NT2/D1 (cell line): ENCODE results near the gene NPPB.

Experiments used
- DNase-seq: peaks from one replicate; pipeline ENCODE4 v3.0.0-alpha.2; 2011; ENCODE audit warnings: low read depth, low spot score
- H3K27me3 ChIP-seq: 2 replicates; pipeline ENCODE4 v1.6.0; 2011; ENCODE audit warnings: mild to moderate bottlenecking; ENCODE audit not compliant: insufficient read length, insufficient read depth
- H3K36me3 ChIP-seq: 2 replicates; pipeline ENCODE4 v1.6.1; 2011; ENCODE audit warnings: mild to moderate bottlenecking, low read length, mixed read lengths; ENCODE audit not compliant: insufficient read depth, insufficient read length
- H3K4me1 ChIP-seq: 2 replicates; pipeline ENCODE4 v1.5.1; 2011; ENCODE audit not compliant: insufficient read depth, insufficient read length
- H3K4me3 ChIP-seq: 2 replicates; pipeline ENCODE4 v1.5.1; 2011; ENCODE audit warnings: low read depth; ENCODE audit not compliant: insufficient read length
- H3K9ac ChIP-seq: 2 replicates; pipeline ENCODE4 v1.6.0; 2011; ENCODE audit warnings: low read depth; ENCODE audit not compliant: insufficient read length
- H3K9me3 ChIP-seq: 2 replicates; pipeline ENCODE4 v1.5.1; 2011; ENCODE audit warnings: mild to moderate bottlenecking, low read length; ENCODE audit not compliant: insufficient read depth
- SUZ12 ChIP-seq: IDR thresholded peaks from 2 replicates; pipeline ENCODE4 v1.6.1; 2011; ENCODE audit not compliant: insufficient read length, insufficient read depth; ENCODE audit errors: extremely low read depth
- YY1 ChIP-seq: IDR thresholded peaks from 2 replicates; pipeline ENCODE4 v1.6.1; 2011; ENCODE audit not compliant: insufficient read length, insufficient read depth
- ZNF274 ChIP-seq: IDR thresholded peaks from 2 replicates; pipeline ENCODE4 v1.6.1; 2011; ENCODE audit warnings: mild to moderate bottlenecking, low read depth, low read length

NPPB gene

DNA sequence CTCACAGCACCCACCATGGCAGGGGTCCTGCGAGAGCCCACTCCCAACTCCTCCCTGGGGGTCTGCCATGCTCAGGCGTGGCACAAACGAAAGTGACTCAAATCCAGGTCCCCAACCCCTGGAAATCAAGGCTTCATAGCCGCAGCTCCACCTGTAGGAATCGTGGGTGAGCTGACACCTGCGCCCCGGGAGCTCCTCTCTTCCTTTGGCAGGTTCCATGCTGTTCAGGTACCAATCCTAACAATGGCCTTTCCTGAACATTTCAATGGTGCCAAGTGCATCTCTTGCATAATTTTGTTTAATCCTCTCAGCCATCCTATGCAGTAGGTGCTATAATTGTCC lies 28.9 kb upstream of the NPPB start:
- Histone ChIP-seq H3K36me3 (no peaks in the 10 kb centered on the region), H3K4me1 (peaks cover 8% of the 10 kb centered on the region), H3K9me3 (no peaks in the 10 kb centered on the region), H3K27me3 (no peaks in the 10 kb centered on the region), H3K9ac (no peak overlapping the region), H3K4me3 (no peak overlapping the region)
- TF ChIP-seq YY1 (no peak), SUZ12 (no peak), ZNF274 (no peak)
- DNase-seq = no peak

DNA sequence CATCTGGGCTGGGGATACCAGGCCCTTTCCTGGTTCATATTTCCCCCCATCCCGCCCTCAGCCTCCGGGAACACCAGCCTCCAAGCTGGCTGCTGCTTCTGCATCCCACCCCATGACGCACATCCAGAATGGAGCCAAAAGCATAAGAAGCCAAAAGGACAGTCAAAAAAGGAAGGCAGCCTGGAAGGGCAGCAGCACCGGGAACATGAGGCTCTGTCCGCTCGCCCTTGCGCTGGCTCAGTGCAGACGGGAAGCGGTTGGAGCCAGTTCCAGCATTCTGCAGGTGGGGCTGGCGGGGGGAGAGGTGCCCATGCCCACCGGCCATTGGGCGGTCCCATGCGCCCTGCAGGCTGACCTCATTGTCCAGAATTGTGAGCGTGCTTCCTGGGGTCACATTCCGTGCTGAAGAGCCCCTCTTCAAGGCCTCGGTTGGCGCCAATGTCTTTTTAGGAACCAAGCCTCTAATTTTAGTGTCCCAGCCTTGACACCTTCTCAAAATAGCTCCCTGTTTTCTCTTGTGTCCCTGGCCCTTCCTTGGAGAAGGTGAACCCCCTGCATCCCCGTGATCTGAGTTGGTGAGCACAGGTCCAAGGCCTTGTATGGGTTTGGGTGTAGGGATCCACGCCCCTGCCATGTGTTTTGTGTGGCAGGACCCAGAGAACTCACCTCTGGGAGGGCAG lies 28.4 kb upstream of the NPPB start:
- Histone ChIP-seq H3K4me1 (peaks cover 8% of the 10 kb centered on the region), H3K27me3 (no peaks in the 10 kb centered on the region), H3K4me3 (no peak overlapping the region), H3K36me3 (no peaks in the 10 kb centered on the region), H3K9ac (no peak overlapping the region), H3K9me3 (no peaks in the 10 kb centered on the region)
- no peak for DNase-seq
- no peak for TF ChIP-seq ZNF274
- TF ChIP-seq YY1 = no peak
- TF ChIP-seq SUZ12 = no peak

DNA sequence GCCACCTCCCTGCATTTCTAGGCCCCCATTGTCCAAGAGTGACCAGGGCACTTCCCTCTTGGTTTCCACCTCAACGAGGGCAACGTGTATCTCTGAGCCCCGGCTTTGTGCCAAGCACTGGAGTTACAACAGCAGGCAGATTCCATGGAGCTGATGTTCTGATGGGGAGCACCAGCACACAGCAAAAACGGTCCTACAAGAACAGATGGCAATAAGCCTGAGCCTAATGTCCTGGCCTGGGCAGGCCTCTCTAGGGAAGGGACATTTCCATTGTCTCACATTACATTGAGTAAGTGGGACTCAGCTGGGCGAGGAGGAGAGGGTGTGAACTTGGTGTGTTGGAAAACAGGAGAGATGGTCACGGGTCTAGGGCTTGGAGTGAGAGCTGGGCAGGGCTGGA lies 27.2 kb upstream of the NPPB start:
- Histone ChIP-seq H3K4me3 (no peak overlapping the region), H3K36me3 (no peaks in the 10 kb centered on the region), H3K4me1 (peaks cover 8% of the 10 kb centered on the region), H3K27me3 (no peaks in the 10 kb centered on the region), H3K9me3 (no peaks in the 10 kb centered on the region), H3K9ac (no peak overlapping the region)
- TF ChIP-seq YY1 (no peak), ZNF274 (no peak), SUZ12 (no peak)
- no peak for DNase-seq

DNA sequence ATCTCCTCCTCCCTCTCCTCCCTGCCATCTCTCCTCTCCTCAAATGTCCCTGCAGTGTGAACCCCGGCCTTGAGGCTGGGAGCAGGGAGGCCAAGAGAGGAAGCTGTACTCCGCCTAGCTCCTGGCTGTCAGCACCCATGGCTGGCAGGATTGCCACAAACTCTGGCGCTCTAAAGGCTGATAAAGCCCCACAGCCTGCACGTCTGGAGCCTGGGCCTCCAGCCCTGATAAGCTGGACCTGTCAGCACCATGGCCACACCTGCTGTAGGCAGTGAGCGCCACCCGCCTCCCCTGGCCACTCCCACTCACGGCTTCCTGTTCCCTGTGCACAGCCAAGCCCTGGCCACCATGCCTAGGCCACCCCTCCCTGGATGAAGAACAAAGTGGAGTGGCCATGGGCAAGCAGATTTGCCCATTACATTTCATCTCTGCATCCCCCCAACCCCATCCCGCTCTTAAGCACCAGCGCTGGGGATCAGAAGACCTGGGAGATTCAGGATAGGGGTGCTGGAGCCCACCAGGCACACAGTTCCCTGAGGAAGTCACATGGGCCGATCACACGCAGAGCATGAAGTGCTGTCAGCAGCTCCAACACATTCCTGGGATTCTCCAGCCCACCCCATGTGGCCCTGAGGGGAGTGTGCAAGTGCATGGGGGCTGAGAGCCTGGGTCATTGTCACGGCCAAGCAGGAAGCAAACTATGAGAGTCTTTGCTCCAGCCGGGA lies 24.2 kb upstream of the NPPB start:
- Histone ChIP-seq H3K9me3 (no peaks in the 10 kb centered on the region), H3K36me3 (no peaks in the 10 kb centered on the region), H3K4me1 (peaks cover 8% of the 10 kb centered on the region), H3K4me3 (no peak overlapping the region), H3K9ac (no peak overlapping the region), H3K27me3 (no peaks in the 10 kb centered on the region)
- no peak for TF ChIP-seq ZNF274
- peak; percentile 56 for DNase-seq

DNA sequence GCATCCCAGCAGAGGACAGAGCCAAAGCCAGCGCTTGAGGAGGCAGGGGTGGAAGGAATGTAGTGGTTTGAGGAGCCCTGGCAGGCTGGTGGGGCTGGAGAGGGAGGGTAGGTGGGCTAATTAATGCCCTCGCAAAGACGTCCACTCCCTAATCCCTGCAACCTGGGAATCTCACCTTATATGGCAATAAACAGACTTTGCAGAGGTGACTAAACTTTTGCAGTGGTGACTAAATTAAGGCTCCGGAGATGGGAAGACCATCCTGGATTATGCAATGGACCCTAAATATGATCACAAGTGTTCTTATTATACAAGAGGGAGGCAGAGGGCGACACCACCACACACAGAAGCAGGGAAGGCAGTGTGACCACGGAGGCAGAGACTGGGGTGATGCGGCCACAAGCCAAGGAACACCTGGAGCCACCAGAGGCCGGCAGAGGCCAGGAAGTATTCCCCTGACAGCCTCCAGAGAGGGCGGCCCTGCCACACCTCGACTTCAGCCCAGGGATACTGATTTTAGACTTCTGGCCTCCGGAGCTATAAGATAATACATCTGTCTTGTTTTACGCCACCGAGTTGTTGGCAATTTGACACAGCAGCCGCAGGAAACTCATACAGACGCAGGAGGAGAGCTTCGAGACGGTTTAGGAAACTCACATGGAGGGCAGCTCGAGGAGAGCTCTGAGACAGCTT lies 23.1 kb upstream of the NPPB start:
- Histone ChIP-seq H3K27me3 (no peaks in the 10 kb centered on the region), H3K4me1 (peaks cover 8% of the 10 kb centered on the region)

DNA sequence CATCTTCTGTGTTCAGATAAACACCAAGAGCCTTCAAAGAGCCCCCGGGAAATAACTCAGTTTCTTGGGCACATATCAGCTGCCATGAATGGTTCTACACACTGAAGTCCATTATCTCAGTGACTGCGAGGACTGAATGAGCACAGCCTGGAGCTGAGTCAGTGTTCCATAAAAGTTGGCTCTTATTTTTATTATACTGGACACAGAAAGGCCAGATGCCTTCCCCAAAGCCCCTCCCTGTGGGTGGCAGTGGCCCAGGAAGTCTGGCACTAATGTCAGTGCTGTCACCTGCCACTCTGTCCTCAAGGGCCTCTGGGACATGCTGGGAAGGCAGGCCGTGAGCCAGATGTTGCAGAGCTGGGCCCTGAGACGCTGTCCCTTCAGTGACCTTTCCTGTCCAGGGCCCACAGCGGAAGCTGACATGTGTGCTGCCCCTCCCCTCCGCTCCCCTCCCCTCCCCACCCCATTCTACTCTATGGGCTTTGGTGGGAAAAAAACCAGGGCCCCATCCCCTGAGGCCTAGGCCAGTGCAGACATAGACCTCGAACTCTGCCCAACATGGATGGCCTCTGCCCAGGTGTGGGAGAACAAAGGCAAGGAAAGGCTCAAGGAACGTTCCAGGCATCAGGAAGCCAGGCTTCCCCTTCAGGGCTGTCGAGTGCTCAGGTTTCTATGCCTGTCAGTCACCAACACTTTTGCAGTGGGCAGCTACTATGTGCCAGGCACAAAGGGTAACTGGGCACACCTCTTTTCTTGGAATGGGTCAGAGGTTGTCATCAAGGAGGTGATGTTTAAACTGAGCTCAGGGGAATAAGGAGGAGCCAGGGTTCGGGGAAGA lies 22.4 kb upstream of the NPPB start:
- H3K9ac ChIP-seq = no peak overlapping the region
- H3K27me3 ChIP-seq = no peaks in the 10 kb centered on the region
- no peaks in the 10 kb centered on the region for H3K36me3 ChIP-seq
- no peak for DNase-seq
- no peaks in the 10 kb centered on the region for H3K9me3 ChIP-seq
- H3K4me1 ChIP-seq = peaks cover 8% of the 10 kb centered on the region
- H3K4me3 ChIP-seq = no peak overlapping the region
- TF ChIP-seq SUZ12 (no peak), YY1 (no peak), ZNF274 (no peak)

More for the DNA sequence above, 23.1 kb upstream of the NPPB start:
- no peak overlapping the region for H3K9ac ChIP-seq
- H3K9me3 ChIP-seq = no peaks in the 10 kb centered on the region
- H3K4me3 ChIP-seq = no peak overlapping the region
- H3K36me3 ChIP-seq = no peaks in the 10 kb centered on the region
- no peak for DNase-seq
- TF ChIP-seq ZNF274 (no peak), YY1 (no peak), SUZ12 (no peak)
